HepG2 (cell line): ENCODE measurements around the gene IER2. TPM values are rescaled to one million over a fixed set of nuclear protein-coding genes. Genes with fewer than 3 reads are reported as not detected.
A peak's percentile ranks its signal among the peaks of the same experiment; 100 is the strongest.

Source experiments
- ATRX ChIP-seq: sonication (generic); formaldehyde crosslinking; IDR thresholded peaks from 2 replicates; pipeline ENCODE4 v1.4.0; 2020; ENCODE audit warnings: missing genetic modification reagents, borderline replicate concordance
- IKZF4 ChIP-seq: sonication (generic); formaldehyde crosslinking; IDR thresholded peaks from 2 replicates; pipeline ENCODE4 v1.5.1; 2020; ENCODE audit warnings: borderline replicate concordance, mild to moderate bottlenecking, low read depth, missing genetic modification reagents; ENCODE audit errors: not compliant biosample characterization
- MATR3 ChIP-seq: sonication (generic); formaldehyde crosslinking; IDR thresholded peaks from 2 replicates; pipeline ENCODE4 v1.4.0; 2020; ENCODE audit warnings: missing genetic modification reagents
- MYC ChIP-seq: sonication (generic); formaldehyde crosslinking; IDR thresholded peaks from 2 replicates; pipeline ENCODE4 v1.9.0; 2021; ENCODE audit warnings: missing genetic modification reagents, borderline replicate concordance
- RARA ChIP-seq: IDR thresholded peaks from 2 replicates; pipeline ENCODE4 v1.6.1; 2016; ENCODE audit warnings: missing genetic modification reagents, missing compliant biosample characterization
- SMAD9 ChIP-seq: sonication (generic); formaldehyde crosslinking; IDR thresholded peaks from 2 replicates; pipeline ENCODE4 v1.5.1; 2020; ENCODE audit warnings: mild to moderate bottlenecking, missing genetic modification reagents
- ZBTB10 ChIP-seq: sonication (generic); formaldehyde crosslinking; IDR thresholded peaks from 2 replicates; pipeline ENCODE4 v1.4.0; 2020; ENCODE audit warnings: missing genetic modification reagents, borderline replicate concordance
- ZFAT ChIP-seq: sonication (generic); formaldehyde crosslinking; conservative IDR thresholded peaks from 2 replicates; pipeline ENCODE4 v1.8.1; 2023; ENCODE audit warnings: missing genetic modification reagents, inconsistent platforms
- ZNF34 ChIP-seq: sonication (generic); formaldehyde crosslinking; IDR thresholded peaks from 2 replicates; pipeline ENCODE4 v1.4.0; 2020; ENCODE audit warnings: mild to moderate bottlenecking, missing genetic modification reagents, borderline replicate concordance
- ZNF407 ChIP-seq: sonication (generic); formaldehyde crosslinking; IDR thresholded peaks from one replicate; pipeline ENCODE4 v1.5.1; 2020; ENCODE audit warnings: mild to moderate bottlenecking, missing genetic modification reagents; ENCODE audit errors: not compliant biosample characterization
- polyA plus RNA-seq, 8 experiments: library from polyadenylated mRNA; depleted of rRNA in 3 of 8; stranded (reverse) in 7 of 8; unstranded in 1 of 8; fragments of >200 nt; fragmentation: Illumina TruSeq in 4 of 8; extraction: Trizol in 4 of 8; gene quantifications; 2 replicates each; pipeline versions ENCODE4 v1.2.1 to v1.2.3, GENCODE V29; 2011 to 2016; ENCODE audit warnings: low read depth in 4 of 8, missing spikeins in 1 of 8, mixed read lengths in 1 of 8; ENCODE audit not compliant: insufficient read depth in 1 of 8
- total RNA-seq, 5 experiments: library from RNA; depleted of rRNA; stranded (reverse); fragments of >200 nt; fragmentation: Illumina TruSeq; extraction: Trizol; gene quantifications; 2 replicates each; pipeline ENCODE4 v1.2.3, GENCODE V29; 2016; ENCODE audit warnings: low read depth in 1 of 5
- TF ChIP-seq, protein P1 (sequence below): sonication (generic); formaldehyde crosslinking; IDR thresholded peaks from 2 replicates; pipeline ENCODE4 v1.4.0; 2020; ENCODE audit warnings: mild to moderate bottlenecking, low read depth, missing genetic modification reagents

The IER2 gene
- total and polyA plus RNA-seq, 2 of the 13 experiments (the other 11 are each of a cell fraction or from before 2014, with no cell fraction given), result 10.1 to 14.3 TPM

DNA sequence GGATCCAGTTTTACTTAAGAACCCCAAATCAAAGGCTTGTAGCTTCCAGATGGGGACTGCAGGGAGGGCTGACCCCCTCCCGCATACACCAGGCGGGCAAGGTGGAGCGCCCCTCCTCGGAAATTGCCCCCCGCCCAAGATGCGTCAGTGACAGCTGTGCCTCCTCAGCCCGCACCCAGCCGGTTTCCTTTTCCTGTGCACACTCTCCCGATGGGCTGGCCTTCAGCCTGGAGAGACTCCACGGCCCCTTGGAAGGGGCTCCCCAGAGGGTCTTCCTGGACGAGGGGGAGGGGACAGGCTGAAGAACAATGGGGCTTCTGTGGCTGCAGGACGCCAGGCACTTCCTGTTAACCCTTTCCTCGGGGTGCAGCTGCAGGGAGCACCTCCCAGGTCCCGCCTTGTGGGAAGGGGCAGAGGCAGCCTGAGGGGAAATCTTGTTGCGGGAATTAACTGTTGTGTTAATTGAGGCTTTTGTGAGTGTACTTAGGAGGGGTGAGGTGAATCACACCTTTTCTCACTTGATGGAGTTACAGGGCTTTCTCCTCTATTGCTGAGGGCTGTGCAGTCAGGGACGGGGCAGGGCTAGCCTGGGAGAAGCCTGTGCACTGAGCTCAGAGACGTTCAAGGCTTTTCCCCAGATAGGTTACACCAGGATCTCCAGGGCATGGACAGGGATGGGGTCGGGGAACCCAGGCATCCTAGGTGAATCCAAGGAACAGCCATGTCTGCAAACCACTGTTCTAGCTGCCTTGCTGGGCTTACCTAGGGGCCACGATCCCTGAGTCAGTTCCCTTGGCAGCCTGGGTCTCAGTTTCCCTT lies 14.3 kb downstream of the IER2 start (continued):
- TF ChIP-seq ZNF407 (CRISPR knock-in tag) (no peak), RARA (CRISPR knock-in tag) (peak; percentile 69), SMAD9 (CRISPR knock-in tag) (no peak), IKZF4 (CRISPR knock-in tag) (no peak), MYC (CRISPR knock-in tag) (peak; percentile 68; the same call in 1 of the 2 replicates), MATR3 (CRISPR knock-in tag) (no peak), ZBTB10 (CRISPR knock-in tag) (0 out of 2 replicates have a peak, but pooled peaks have one; percentile 71), ZNF34 (CRISPR knock-in tag) (no peak), ATRX (no peak), ZFAT (no peak)
- TF ChIP-seq, protein P1, sequence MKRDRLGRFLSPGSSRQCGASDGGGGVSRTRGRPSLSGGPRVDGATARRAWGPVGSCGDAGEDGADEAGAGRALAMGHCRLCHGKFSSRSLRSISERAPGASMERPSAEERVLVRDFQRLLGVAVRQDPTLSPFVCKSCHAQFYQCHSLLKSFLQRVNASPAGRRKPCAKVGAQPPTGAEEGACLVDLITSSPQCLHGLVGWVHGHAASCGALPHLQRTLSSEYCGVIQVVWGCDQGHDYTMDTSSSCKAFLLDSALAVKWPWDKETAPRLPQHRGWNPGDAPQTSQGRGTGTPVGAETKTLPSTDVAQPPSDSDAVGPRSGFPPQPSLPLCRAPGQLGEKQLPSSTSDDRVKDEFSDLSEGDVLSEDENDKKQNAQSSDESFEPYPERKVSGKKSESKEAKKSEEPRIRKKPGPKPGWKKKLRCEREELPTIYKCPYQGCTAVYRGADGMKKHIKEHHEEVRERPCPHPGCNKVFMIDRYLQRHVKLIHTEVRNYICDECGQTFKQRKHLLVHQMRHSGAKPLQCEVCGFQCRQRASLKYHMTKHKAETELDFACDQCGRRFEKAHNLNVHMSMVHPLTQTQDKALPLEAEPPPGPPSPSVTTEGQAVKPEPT (CRISPR knock-in tag), result no peak
